Uterus (tissue), 2 donors: ENCODE measurements around the gene LHPP.

Experiments used
- POLR2A ChIP-seq, 2 donors: fragments of 450-650 bp; IDR thresholded peaks; one replicate each; pipeline ENCODE4 v1.6.1; 2016; ENCODE audit warnings: antibody characterized with exemption in 2 of 2, mild to moderate bottlenecking in 1 of 2, moderate library complexity in 1 of 2
- TF ChIP-seq, protein P1 (sequence below), 4 experiments: fragments of 200-600 bp in 2 of 4; fragments of 450-650 bp in 2 of 4; sonication (generic) in 2 of 4; IDR thresholded peaks; one replicate each; pipeline ENCODE4 v1.5.1; 2016 to 2019; ENCODE audit warnings: antibody characterized with exemption in 4 of 4, mild to moderate bottlenecking in 2 of 4, moderate library complexity in 1 of 4

DNA sequence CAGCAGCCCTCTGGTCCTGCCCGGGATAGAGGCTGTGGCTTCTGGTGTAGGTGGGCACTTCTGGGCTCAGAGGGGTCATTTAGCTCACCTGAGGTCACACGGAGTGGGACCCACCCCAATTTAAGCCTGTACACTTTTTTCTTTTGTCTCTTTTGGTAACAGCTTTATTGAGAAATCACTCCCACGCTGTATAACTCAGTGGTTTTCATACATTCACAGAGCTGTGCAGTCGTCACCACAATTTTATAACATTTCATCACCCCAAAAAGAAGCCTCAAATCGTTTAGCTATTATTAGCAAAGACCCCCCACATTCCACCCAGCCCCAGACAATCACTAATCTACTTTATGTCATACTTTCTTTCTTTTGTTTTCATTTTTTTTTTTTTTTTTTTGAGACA lies 62.3 kb downstream of the LHPP start:
- TF ChIP-seq POLR2A (IDR thresholded peaks at IDR 0.05) = no peak
- TF ChIP-seq, protein P1, sequence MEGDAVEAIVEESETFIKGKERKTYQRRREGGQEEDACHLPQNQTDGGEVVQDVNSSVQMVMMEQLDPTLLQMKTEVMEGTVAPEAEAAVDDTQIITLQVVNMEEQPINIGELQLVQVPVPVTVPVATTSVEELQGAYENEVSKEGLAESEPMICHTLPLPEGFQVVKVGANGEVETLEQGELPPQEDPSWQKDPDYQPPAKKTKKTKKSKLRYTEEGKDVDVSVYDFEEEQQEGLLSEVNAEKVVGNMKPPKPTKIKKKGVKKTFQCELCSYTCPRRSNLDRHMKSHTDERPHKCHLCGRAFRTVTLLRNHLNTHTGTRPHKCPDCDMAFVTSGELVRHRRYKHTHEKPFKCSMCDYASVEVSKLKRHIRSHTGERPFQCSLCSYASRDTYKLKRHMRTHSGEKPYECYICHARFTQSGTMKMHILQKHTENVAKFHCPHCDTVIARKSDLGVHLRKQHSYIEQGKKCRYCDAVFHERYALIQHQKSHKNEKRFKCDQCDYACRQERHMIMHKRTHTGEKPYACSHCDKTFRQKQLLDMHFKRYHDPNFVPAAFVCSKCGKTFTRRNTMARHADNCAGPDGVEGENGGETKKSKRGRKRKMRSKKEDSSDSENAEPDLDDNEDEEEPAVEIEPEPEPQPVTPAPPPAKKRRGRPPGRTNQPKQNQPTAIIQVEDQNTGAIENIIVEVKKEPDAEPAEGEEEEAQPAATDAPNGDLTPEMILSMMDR (IDR thresholded peaks at IDR 0.05) = no peak
